Spinal cord (tissue), 10 donors: ENCODE results near the gene GPAT3. TPM values are rescaled to one million over a fixed set of nuclear protein-coding genes. Genes with fewer than 3 reads are reported as not detected.

Source experiments
- DNase-seq, 6 donors: peaks; one replicate each; pipeline versions ENCODE4 v3.0.0 to v3.0.0-alpha.2; 2013 to 2015; ENCODE audit warnings: low spot score in 6 of 6, low read depth in 4 of 6
- H3K27ac ChIP-seq: one replicate; pipeline ENCODE4 v1.5.1; 2013; ENCODE audit warnings: low read depth, low read length, control low read depth
- H3K27me3 ChIP-seq: one replicate; pipeline ENCODE4 v1.6.1; 2013; ENCODE audit warnings: low read length; ENCODE audit not compliant: control insufficient read depth, insufficient read depth
- H3K36me3 ChIP-seq: one replicate; pipeline ENCODE4 v1.6.1; 2013; ENCODE audit warnings: low read length; ENCODE audit not compliant: control insufficient read depth, insufficient read depth
- H3K4me1 ChIP-seq: one replicate; pipeline ENCODE4 v1.6.1; 2013; ENCODE audit warnings: low read length; ENCODE audit not compliant: control insufficient read depth, insufficient read depth
- H3K4me3 ChIP-seq: one replicate; pipeline ENCODE4 v1.5.1; 2013; ENCODE audit warnings: low read depth, low read length, control low read depth
- H3K9me3 ChIP-seq: one replicate; pipeline ENCODE4 v1.6.1; 2013; ENCODE audit warnings: low read length; ENCODE audit not compliant: control insufficient read depth, insufficient read depth
- WGBS: methylation state at CpG from one replicate; pipeline ENCODE4 v1.1.5; 2013; ENCODE audit warnings: missing lambda C conversion rate; ENCODE audit not compliant: insufficient coverage; 5-methylcytosine and 5-hydroxymethylcytosine counted together
- polyA plus RNA-seq, 2 donors: library from polyadenylated mRNA; unstranded; fragments of 120-200 nt; gene quantifications; one replicate each; pipeline ENCODE4 v1.2.1, GENCODE V29; 2013; ENCODE audit not compliant: insufficient read length in 2 of 2
- small RNA-seq: library from RNA; depleted of rRNA; stranded (forward); fragments of <200 nt; gene quantifications from one replicate; pipeline ENCODE3, GENCODE V24; 2014; ENCODE audit warnings: low replicate concordance
- total RNA-seq, 2 donors: library from RNA; depleted of rRNA in 1 of 2; stranded (reverse); fragments of 120-200 nt in 1 of 2; fragments of >200 nt in 1 of 2; gene quantifications; one replicate each; pipeline versions ENCODE4 v1.2.3 to v1.2.4, GENCODE V29; 2013 to 2014
- donor health status: healthy.

The GPAT3 gene
- total and polyA plus RNA-seq, 4 donors = 3.4 to 7.4 (median 4.0) TPM

DNA sequence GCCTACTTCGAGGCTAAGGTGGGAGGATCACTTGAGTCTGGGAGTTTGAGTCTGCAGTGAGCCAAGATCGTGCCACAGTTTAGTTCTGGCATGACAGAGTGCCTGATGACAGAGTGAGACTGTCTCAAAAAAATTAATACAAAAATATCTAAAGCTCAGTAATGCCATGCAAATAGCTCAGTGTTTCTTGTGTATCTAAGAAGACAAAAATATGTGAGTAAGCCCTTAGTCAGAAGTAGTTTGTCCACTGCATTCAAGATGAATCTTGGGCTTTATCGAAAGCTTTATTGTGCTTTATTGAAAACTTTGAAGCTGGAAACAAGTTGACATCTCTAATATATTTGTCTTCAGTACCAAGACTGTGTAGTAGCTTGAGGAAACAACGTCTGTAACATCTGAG is 115.9 kb downstream of the GPAT3 start:
- Histone ChIP-seq H3K4me1 (no peaks in the 10 kb centered on the region), H3K9me3 (no peaks in the 10 kb centered on the region), H3K4me3 (no peak overlapping the region), H3K36me3 (no peaks in the 10 kb centered on the region), H3K27me3 (no peaks in the 10 kb centered on the region), H3K27ac (no peak overlapping the region)
- 80% methylated on average over 1 of the region's 4 CpGs for WGBS
- DNase-seq = no peak

Small RNA genes lying within 50 kb of the gene (small RNA-seq; reads per million reads assigned to genes)
- gene RF00019 = not detected

Other genes with a start within 250 kb of the GPAT3 start
- 1 to 10 TPM; 2.5 to 6.5 TPM for gene HPSE, start 201.3 kb upstream of the GPAT3 start, total RNA-seq
- 1 to 10 TPM; 4.3 to 6.6 TPM for gene HPSE, start 201.3 kb upstream of the GPAT3 start, polyA plus RNA-seq
- gene HELQ, start 80.3 kb upstream of the GPAT3 start, total RNA-seq = 10 to 100 TPM; 18.2 to 20.6 TPM
- 10 to 100 TPM in 1 of 2 donors, 1 to 10 TPM in 1; 9.2 to 10.2 TPM for gene HELQ, start 80.3 kb upstream of the GPAT3 start, polyA plus RNA-seq
- 10 to 100 TPM; 30.1 to 45.4 TPM for gene MRPS18C, start 80.0 kb upstream of the GPAT3 start, total RNA-seq
- 10 to 100 TPM; 59.8 to 64.7 TPM for gene MRPS18C, start 80.0 kb upstream of the GPAT3 start, polyA plus RNA-seq
- 10 to 100 TPM; 10.2 to 20.2 TPM for gene ABRAXAS1, start 51.0 kb upstream of the GPAT3 start, total RNA-seq
- 10 to 100 TPM; 10.0 to 10.3 TPM for gene ABRAXAS1, start 51.0 kb upstream of the GPAT3 start, polyA plus RNA-seq